NCI-H460 (cell line): ENCODE measurements around the gene GFRA4. TPM values are rescaled to one million over a fixed set of nuclear protein-coding genes. Genes with fewer than 3 reads are reported as not detected.
"Not testable (repeated sequence)": the region's sequence is repeated elsewhere in the genome, so short reads cannot be mapped to it uniquely, and the experiment has no call there.

Experiments used
- DNase-seq: peaks from one replicate; pipeline ENCODE4 v3.0.0-alpha.2; 2016; ENCODE audit warnings: low read depth; ENCODE audit errors: extremely low read depth
- total RNA-seq: library from RNA; depleted of rRNA; stranded (reverse); fragments of >200 nt; shearing (Covaris generic); gene quantifications from 2 replicates; pipeline ENCODE4 v1.2.3, GENCODE V29; 2014; rRNA removed

Gene GFRA4
- total RNA-seq, 1 experiment from 2014 or later: not detected

GRCh38 chr20:3628502-3629314 is 34.5 kb downstream of the GFRA4 start:
- no peak for DNase-seq

GRCh38 chr20:3627476-3627875 is 35.7 kb downstream of the GFRA4 start:
- no peak for DNase-seq

GRCh38 chr20:3622406-3622805 is 40.8 kb downstream of the GFRA4 start:
- DNase-seq: no peak

- DNase-seq: no peak
Measured at GRCh38 chr20:3621111-3621510, 42.1 kb downstream of the GFRA4 start.

- no peak for DNase-seq
Measured at GRCh38 chr20:3616250-3616649, 46.9 kb downstream of the GFRA4 start.

GRCh38 chr20:3615171-3615840 is 47.9 kb downstream of the GFRA4 start:
- not testable (repeated sequence) for DNase-seq

GRCh38 chr20:3614466-3614865 is 48.7 kb downstream of the GFRA4 start:
- no peak for DNase-seq

- DNase-seq: no peak
Measured at GRCh38 chr20:3613821-3614440, 49.3 kb downstream of the GFRA4 start.

- DNase-seq: no peak
Measured at GRCh38 chr20:3612795-3613572, 50.2 kb downstream of the GFRA4 start.

GRCh38 chr20:3611901-3612300 is 51.3 kb downstream of the GFRA4 start:
- DNase-seq: no peak

Other genes starting within 250 kb of the GFRA4 start
- gene ATRN, start 192.4 kb downstream of the GFRA4 start, total RNA-seq: 28.5 and 35.6 TPM in 2 replicates
- gene ADAM33, start 18.6 kb upstream of the GFRA4 start, total RNA-seq: 0.10 and 0.12 TPM in 2 replicates
- gene SIGLEC1, start 49.2 kb upstream of the GFRA4 start, total RNA-seq: not detected in 2 replicates
- gene HSPA12B, start 69.3 kb upstream of the GFRA4 start, total RNA-seq: not detected in 2 replicates
- 42.0 and 50.7 TPM in 2 replicates for gene ADISSP, start 104.4 kb upstream of the GFRA4 start, total RNA-seq
- 0.20 TPM in 1 of 2 replicates, not detected in the other for gene SPEF1, start 118.0 kb upstream of the GFRA4 start, total RNA-seq
- 53.1 and 56.2 TPM in 2 replicates for gene CENPB, start 123.3 kb upstream of the GFRA4 start, total RNA-seq
- 64.3 and 66.7 TPM in 2 replicates for gene CDC25B, start 132.9 kb upstream of the GFRA4 start, total RNA-seq
- gene AP5S1, start 157.1 kb upstream of the GFRA4 start, total RNA-seq: 12.3 and 13.8 TPM in 2 replicates
- 16.0 and 21.0 TPM in 2 replicates for gene MAVS, start 183.4 kb upstream of the GFRA4 start, total RNA-seq
- 34.1 and 36.8 TPM in 2 replicates for gene PANK2, start 226.0 kb upstream of the GFRA4 start, total RNA-seq